Measurements from ENCODE around the gene SIGLEC11. TPM values are rescaled to one million over a fixed set of nuclear protein-coding genes. Genes with fewer than 3 reads are reported as not detected.

Gene SIGLEC11
- total and polyA plus RNA-seq, 2 donors (not counting 1 experiment from before 2014, with no cell fraction given): 0.09 TPM; not detected in 1

- WGBS (ENCODE audit: insufficient coverage): under 1% methylated on average over 44 of the region's 48 CpGs
- peaks cover 40% of the 10 kb centered on the region for H4K20me1 ChIP-seq (ENCODE audit: control insufficient read depth, insufficient read depth, low read length, poor library complexity, severe bottlenecking)
- H3K36me3 ChIP-seq (replicated peaks in 1 of 2; ENCODE audit: control extremely low read depth in 1 of 2, control insufficient read depth in 1 of 2, extremely low read depth in 1 of 2, insufficient read depth in 2 of 2, low read length in 1 of 2): peaks cover 1 to 23% of the 10 kb centered on the region in 2 experiments
- H3K9me3 ChIP-seq (ENCODE audit: control extremely low read depth in 1 of 3, control insufficient read depth in 2 of 3, insufficient read depth in 1 of 3, low read length in 2 of 3): peaks cover 0 to 3% (median 0%) of the 10 kb centered on the region in 3 donors
- H3K9ac ChIP-seq (ENCODE audit: low read length): peak within 1 kb of the TSS; percentile 92
- DNase-seq (peak; percentile 96), ATAC-seq (ENCODE audit: low read depth) (peak; percentile 37)
- Mint-ChIP-seq H3K4me3 (peak within 1 kb of the TSS; percentile 100), H3K9me3 (ENCODE audit: insufficient read depth) (no peaks in the 10 kb centered on the region), H3K4me1 (peaks cover 58% of the 10 kb centered on the region), H3K27me3 (no peaks in the 10 kb centered on the region), H3K27ac (peak within 1 kb of the TSS; percentile 98)
- intact Hi-C loops (cut with micrococcal nuclease): loop anchor here (1.0 to 10.0 kb wide), 5 partner anchors 32 to 876 kb away; partner anchors contain the start of genes AKT1S1, TBC1D17 and VRK3
- H2AFZ ChIP-seq (ENCODE audit: insufficient read depth, low read depth, low read length, poor library complexity, severe bottlenecking): peak within 1 kb of the TSS; percentile 90
- H3K27me3 ChIP-seq (replicated peaks in 1 of 4; ENCODE audit: control extremely low read depth in 1 of 4, control insufficient read depth in 3 of 4, insufficient read depth in 4 of 4, low read length in 3 of 4): no peaks in the 10 kb centered on the region
- ChIA-PET CTCF (interaction anchor here (0.9 to 3.1 kb wide), 5 partner anchors 9 to 52 kb away, joined by 3 to 20 read pairs (median 8); partner anchors contain the start of genes AKT1S1 and TBC1D17), POLR2A (interaction anchor here (0.7 to 3.1 kb wide), 15 partner anchors 11 to 1622 kb away, joined by 3 to 28 read pairs (median 5); partner anchors contain the start of genes AKT1S1, FUZ, PNKP and SCAF1)
- H3K27ac ChIP-seq (ENCODE audit: low read length in 2 of 2): peak within 1 kb of the TSS; percentile 80 to 97
- peak within 1 kb of the TSS; percentile 94 for H3K4me2 ChIP-seq (replicated peaks; ENCODE audit: low read depth, low read length, poor library complexity, severe bottlenecking)
- H3K4me1 ChIP-seq (ENCODE audit: control insufficient read depth in 2 of 2, insufficient read depth in 2 of 2, low read length in 2 of 2): peaks cover 20 to 37% of the 10 kb centered on the region in 2 donors
- peak within 1 kb of the TSS; percentile 70 to 98 (median 89) for H3K4me3 ChIP-seq (ENCODE audit: control extremely low read depth in 1 of 5, extremely low read depth in 1 of 5, insufficient read depth in 1 of 5, low read depth in 2 of 5, low read length in 4 of 5)
- H3K79me2 ChIP-seq (ENCODE audit: control insufficient read depth, insufficient read depth, low read length): peaks cover 53% of the 10 kb centered on the region
- no peak for TF ChIP-seq CTCF (IDR thresholded peaks at IDR 0.05)
- TF ChIP-seq EZH2 (IDR thresholded peaks at IDR 0.05; ENCODE audit: borderline replicate concordance, insufficient read depth, low read depth, low read length, poor library complexity, severe bottlenecking): no peak
These were observed 31.8 kb downstream of the SIGLEC11 start, which contains the start of the genes ATF5 and NUP62 for GRCh38 chr19:49929121-49929610. ATF5 (plus strand) TSS chr19:49929205; CDS start chr19:49930851, 1,646 bp downstream. NUP62 (minus strand) TSS chr19:49929504; CDS start chr19:49909807, 19,697 bp downstream.
